Peyer's patch (tissue), 4 donors: ENCODE measurements around the gene PRDX6. TPM values are rescaled to one million over a fixed set of nuclear protein-coding genes. Genes with fewer than 3 reads are reported as not detected.

Source experiments
- DNase-seq, 3 donors: peaks; one replicate each; pipeline ENCODE4 v3.0.0-alpha.2; 2017 to 2019
- H3K27ac ChIP-seq, 4 donors: fragments of 200-600 bp; sonication (generic); one replicate each; pipeline ENCODE4 v1.5.1; 2016 to 2019
- H3K27me3 ChIP-seq, 2 donors: fragments of 200-600 bp; sonication (generic); one replicate each; pipeline ENCODE4 v1.5.1; 2019
- H3K36me3 ChIP-seq, 3 donors: fragments of 200-600 bp; sonication (generic); one replicate each; pipeline ENCODE4 v1.5.1; 2016 to 2019
- H3K4me1 ChIP-seq, 4 donors: fragments of 200-600 bp; sonication (generic); one replicate each; pipeline ENCODE4 v1.5.1; 2016 to 2019
- H3K4me3 ChIP-seq, 4 donors: fragments of 200-600 bp; sonication (generic); 1 replicate in 3 of 4; 2 replicates in 1 of 4; pipeline ENCODE4 v1.5.1; 2016 to 2019; ENCODE audit warnings: mild to moderate bottlenecking in 1 of 4
- H3K9me3 ChIP-seq, 4 donors: fragments of 200-600 bp; sonication (generic); one replicate each; pipeline ENCODE4 v1.5.1; 2016 to 2019; ENCODE audit warnings: mild to moderate bottlenecking in 1 of 4
- CTCF ChIP-seq, 6 experiments: fragments of 450-650 bp in 4 of 6; fragments of 200-600 bp in 2 of 6; sonication (generic) in 1 of 6; IDR thresholded peaks; one replicate each; pipeline ENCODE4 v1.5.1; 2017 to 2019; ENCODE audit warnings: antibody characterized with exemption in 6 of 6, mild to moderate bottlenecking in 3 of 6, moderate library complexity in 1 of 6
- POLR2A ChIP-seq, 2 donors: fragments of 450-650 bp; IDR thresholded peaks; one replicate each; pipeline ENCODE4 v1.5.1; 2017; ENCODE audit warnings: antibody characterized with exemption in 2 of 2, mild to moderate bottlenecking in 2 of 2, moderate library complexity in 2 of 2
- total RNA-seq, 4 donors: library from RNA; depleted of rRNA; stranded (reverse); fragments of >200 nt; gene quantifications; one replicate each; pipeline ENCODE4 v1.1.0, GENCODE V29; 2016

PRDX6 gene
- total RNA-seq, 4 donors from 2014 or later, result 75.3 to 130 (median 108) TPM

GRCh38 chr1:173525926-173526325, 48.8 kb downstream of the PRDX6 start:
- Histone ChIP-seq H3K36me3 (no peaks in the 10 kb centered on the region), H3K9me3 (no peaks in the 10 kb centered on the region), H3K27me3 (no peaks in the 10 kb centered on the region), H3K4me1 (no peaks in the 10 kb centered on the region), H3K4me3 (no peak overlapping the region), H3K27ac (no peak overlapping the region)
- no peak for TF ChIP-seq CTCF (IDR thresholded peaks at IDR 0.05)
- TF ChIP-seq POLR2A (IDR thresholded peaks at IDR 0.05), result no peak
- no peak for DNase-seq

- no peaks in the 10 kb centered on the region for H3K27me3 ChIP-seq
- no peaks in the 10 kb centered on the region for H3K4me1 ChIP-seq
- H3K36me3 ChIP-seq, result no peaks in the 10 kb centered on the region
- no peak overlapping the region for H3K4me3 ChIP-seq
- no peak for TF ChIP-seq CTCF (IDR thresholded peaks at IDR 0.05)
- no peak for TF ChIP-seq POLR2A (IDR thresholded peaks at IDR 0.05)
- no peaks in the 10 kb centered on the region for H3K9me3 ChIP-seq
- DNase-seq, result no peak
- H3K27ac ChIP-seq, result no peak overlapping the region
Observed at GRCh38 chr1:173527151-173527826, 50.2 kb downstream of the PRDX6 start.

- Histone ChIP-seq H3K27me3 (no peaks in the 10 kb centered on the region), H3K9me3 (no peaks in the 10 kb centered on the region), H3K4me3 (no peak overlapping the region), H3K27ac (no peak overlapping the region), H3K4me1 (no peaks in the 10 kb centered on the region), H3K36me3 (no peaks in the 10 kb centered on the region)
- no peak for TF ChIP-seq CTCF (IDR thresholded peaks at IDR 0.05)
- DNase-seq, result no peak
Observed at GRCh38 chr1:173529106-173529505, 52.0 kb downstream of the PRDX6 start.

GRCh38 chr1:173530795-173531693, 53.9 kb downstream of the PRDX6 start:
- Histone ChIP-seq H3K4me1 (no peaks in the 10 kb centered on the region), H3K4me3 (no peak overlapping the region), H3K36me3 (no peaks in the 10 kb centered on the region), H3K27ac (no peak overlapping the region), H3K27me3 (no peaks in the 10 kb centered on the region), H3K9me3 (no peaks in the 10 kb centered on the region)
- DNase-seq, result no peak
- TF ChIP-seq CTCF (IDR thresholded peaks at IDR 0.05) (no peak), POLR2A (IDR thresholded peaks at IDR 0.05) (no peak)

GRCh38 chr1:173532237-173532636, 55.1 kb downstream of the PRDX6 start:
- no peaks in the 10 kb centered on the region for H3K4me1 ChIP-seq
- H3K27ac ChIP-seq, result no peak overlapping the region
- no peaks in the 10 kb centered on the region for H3K9me3 ChIP-seq
- no peaks in the 10 kb centered on the region for H3K36me3 ChIP-seq
- no peaks in the 10 kb centered on the region for H3K27me3 ChIP-seq
- no peak for DNase-seq
- H3K4me3 ChIP-seq, result no peak overlapping the region
- no peak for TF ChIP-seq POLR2A (IDR thresholded peaks at IDR 0.05)
- no peak for TF ChIP-seq CTCF (IDR thresholded peaks at IDR 0.05)
